ENCODE data around the gene NPL. TPM values are rescaled to one million over a fixed set of nuclear protein-coding genes. Genes with fewer than 3 reads are reported as not detected.
A peak's percentile ranks its signal among the peaks of the same experiment; 100 is the strongest.

Gene NPL
- total and polyA plus RNA-seq, 9 of the 15 experiments (the other 6 are each of a cell fraction or from before 2014, with no cell fraction given): 9.9 to 22.3 (median 14.2) TPM

DNA sequence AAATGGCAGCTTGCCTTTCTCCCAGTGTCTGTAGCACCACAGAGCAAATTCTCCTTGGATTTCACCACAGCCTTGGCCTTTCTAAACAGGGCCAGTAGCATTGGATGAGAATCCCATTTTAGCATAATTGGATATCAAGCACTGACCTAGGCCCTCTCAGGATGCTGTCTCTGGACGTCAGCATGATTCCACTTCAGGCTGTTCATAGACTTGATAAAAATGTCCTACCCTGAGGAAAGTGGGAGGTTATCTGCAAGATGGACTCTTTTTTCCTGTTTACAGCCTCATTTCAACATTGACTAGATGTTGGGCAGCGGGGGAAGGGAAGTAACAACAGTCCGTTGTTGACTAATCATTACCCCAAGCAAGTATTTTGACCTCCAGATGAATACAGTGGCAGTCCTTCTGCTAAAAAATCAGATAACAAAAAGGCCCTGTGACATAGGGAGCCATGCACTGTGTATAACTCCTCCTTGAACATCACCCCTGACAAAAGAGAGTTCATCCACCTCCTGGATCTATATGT is 5.2 kb downstream of the NPL start (continued):
- TF ChIP-seq MYC (IDR thresholded peaks at IDR 0.05; ENCODE audit: low read depth, low read length) (no peak), MYC (CRISPR knock-in tag; IDR thresholded peaks at IDR 0.05; ENCODE audit: borderline replicate concordance, low read depth) (no peak), CBFA2T3 (IDR thresholded peaks at IDR 0.05) (peak; percentile 26; the same call in 1 of the 2 replicates), TBP (optimal IDR thresholded peaks at IDR 0.05; ENCODE audit: low read depth, low read length) (no peak), ZNF444 (CRISPR knock-in tag; IDR thresholded peaks at IDR 0.05) (no peak), ZNF24 (IDR thresholded peaks at IDR 0.05) (no peak), ZNF253 (CRISPR knock-in tag; conservative IDR thresholded peaks at IDR 0.05) (no peak), RBM22 (IDR thresholded peaks at IDR 0.05; ENCODE audit: low read depth, low read length, poor library complexity, severe bottlenecking) (no peak), XRCC3 (IDR thresholded peaks at IDR 0.05) (no peak), ZEB2 (IDR thresholded peaks at IDR 0.05) (no peak), BDP1 (IDR thresholded peaks at IDR 0.05; ENCODE audit: insufficient read depth, insufficient read length) (no peak), HDAC6 (IDR thresholded peaks at IDR 0.05; ENCODE audit: low read depth, low read length) (no peak), ZC3H11A (IDR thresholded peaks at IDR 0.05; ENCODE audit: low read depth, low read length) (no peak), ZNF830 (CRISPR knock-in tag; IDR thresholded peaks at IDR 0.05) (no peak), ZNF12 (CRISPR knock-in tag; IDR thresholded peaks at IDR 0.05) (no peak)
- TF ChIP-seq, protein P1, sequence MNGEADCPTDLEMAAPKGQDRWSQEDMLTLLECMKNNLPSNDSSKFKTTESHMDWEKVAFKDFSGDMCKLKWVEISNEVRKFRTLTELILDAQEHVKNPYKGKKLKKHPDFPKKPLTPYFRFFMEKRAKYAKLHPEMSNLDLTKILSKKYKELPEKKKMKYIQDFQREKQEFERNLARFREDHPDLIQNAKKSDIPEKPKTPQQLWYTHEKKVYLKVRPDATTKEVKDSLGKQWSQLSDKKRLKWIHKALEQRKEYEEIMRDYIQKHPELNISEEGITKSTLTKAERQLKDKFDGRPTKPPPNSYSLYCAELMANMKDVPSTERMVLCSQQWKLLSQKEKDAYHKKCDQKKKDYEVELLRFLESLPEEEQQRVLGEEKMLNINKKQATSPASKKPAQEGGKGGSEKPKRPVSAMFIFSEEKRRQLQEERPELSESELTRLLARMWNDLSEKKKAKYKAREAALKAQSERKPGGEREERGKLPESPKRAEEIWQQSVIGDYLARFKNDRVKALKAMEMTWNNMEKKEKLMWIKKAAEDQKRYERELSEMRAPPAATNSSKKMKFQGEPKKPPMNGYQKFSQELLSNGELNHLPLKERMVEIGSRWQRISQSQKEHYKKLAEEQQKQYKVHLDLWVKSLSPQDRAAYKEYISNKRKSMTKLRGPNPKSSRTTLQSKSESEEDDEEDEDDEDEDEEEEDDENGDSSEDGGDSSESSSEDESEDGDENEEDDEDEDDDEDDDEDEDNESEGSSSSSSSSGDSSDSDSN (IDR thresholded peaks at IDR 0.05; ENCODE audit: borderline replicate concordance in 1 of 2, low read depth in 2 of 2, low read length in 2 of 2): 0 out of 4 replicates have a peak, but pooled peaks of 1 of the 2 experiments have one; percentile 15
- TF ChIP-seq, protein P2, sequence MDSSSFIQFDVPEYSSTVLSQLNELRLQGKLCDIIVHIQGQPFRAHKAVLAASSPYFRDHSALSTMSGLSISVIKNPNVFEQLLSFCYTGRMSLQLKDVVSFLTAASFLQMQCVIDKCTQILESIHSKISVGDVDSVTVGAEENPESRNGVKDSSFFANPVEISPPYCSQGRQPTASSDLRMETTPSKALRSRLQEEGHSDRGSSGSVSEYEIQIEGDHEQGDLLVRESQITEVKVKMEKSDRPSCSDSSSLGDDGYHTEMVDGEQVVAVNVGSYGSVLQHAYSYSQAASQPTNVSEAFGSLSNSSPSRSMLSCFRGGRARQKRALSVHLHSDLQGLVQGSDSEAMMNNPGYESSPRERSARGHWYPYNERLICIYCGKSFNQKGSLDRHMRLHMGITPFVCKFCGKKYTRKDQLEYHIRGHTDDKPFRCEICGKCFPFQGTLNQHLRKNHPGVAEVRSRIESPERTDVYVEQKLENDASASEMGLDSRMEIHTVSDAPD (CRISPR knock-in tag; IDR thresholded peaks at IDR 0.05): no peak
- TF ChIP-seq, protein P3, sequence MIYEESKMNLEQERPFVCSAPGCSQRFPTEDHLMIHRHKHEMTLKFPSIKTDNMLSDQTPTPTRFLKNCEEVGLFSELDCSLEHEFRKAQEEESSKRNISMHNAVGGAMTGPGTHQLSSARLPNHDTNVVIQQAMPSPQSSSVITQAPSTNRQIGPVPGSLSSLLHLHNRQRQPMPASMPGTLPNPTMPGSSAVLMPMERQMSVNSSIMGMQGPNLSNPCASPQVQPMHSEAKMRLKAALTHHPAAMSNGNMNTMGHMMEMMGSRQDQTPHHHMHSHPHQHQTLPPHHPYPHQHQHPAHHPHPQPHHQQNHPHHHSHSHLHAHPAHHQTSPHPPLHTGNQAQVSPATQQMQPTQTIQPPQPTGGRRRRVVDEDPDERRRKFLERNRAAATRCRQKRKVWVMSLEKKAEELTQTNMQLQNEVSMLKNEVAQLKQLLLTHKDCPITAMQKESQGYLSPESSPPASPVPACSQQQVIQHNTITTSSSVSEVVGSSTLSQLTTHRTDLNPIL (CRISPR knock-in tag; IDR thresholded peaks at IDR 0.05): no peak
- TF ChIP-seq, protein P4, sequence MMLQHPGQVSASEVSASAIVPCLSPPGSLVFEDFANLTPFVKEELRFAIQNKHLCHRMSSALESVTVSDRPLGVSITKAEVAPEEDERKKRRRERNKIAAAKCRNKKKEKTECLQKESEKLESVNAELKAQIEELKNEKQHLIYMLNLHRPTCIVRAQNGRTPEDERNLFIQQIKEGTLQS (IDR thresholded peaks at IDR 0.05): no peak
- TF ChIP-seq, protein P4 (CRISPR knock-in tag; conservative IDR thresholded peaks at IDR 0.05): no peak
- TF ChIP-seq, protein P5, sequence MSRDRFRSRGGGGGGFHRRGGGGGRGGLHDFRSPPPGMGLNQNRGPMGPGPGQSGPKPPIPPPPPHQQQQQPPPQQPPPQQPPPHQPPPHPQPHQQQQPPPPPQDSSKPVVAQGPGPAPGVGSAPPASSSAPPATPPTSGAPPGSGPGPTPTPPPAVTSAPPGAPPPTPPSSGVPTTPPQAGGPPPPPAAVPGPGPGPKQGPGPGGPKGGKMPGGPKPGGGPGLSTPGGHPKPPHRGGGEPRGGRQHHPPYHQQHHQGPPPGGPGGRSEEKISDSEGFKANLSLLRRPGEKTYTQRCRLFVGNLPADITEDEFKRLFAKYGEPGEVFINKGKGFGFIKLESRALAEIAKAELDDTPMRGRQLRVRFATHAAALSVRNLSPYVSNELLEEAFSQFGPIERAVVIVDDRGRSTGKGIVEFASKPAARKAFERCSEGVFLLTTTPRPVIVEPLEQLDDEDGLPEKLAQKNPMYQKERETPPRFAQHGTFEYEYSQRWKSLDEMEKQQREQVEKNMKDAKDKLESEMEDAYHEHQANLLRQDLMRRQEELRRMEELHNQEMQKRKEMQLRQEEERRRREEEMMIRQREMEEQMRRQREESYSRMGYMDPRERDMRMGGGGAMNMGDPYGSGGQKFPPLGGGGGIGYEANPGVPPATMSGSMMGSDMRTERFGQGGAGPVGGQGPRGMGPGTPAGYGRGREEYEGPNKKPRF (IDR thresholded peaks at IDR 0.05; ENCODE audit: low read depth, low read length): no peak

Measured in K562 (cell line).